Measurements from ENCODE around the gene CLMP. TPM values are rescaled to one million over a fixed set of nuclear protein-coding genes. Genes with fewer than 3 reads are reported as not detected.

Gene CLMP
- total and polyA plus RNA-seq, 9 of the 15 experiments (the other 6 are each of a cell fraction or from before 2014, with no cell fraction given), result 0.02 to 0.15 (median 0.03) TPM; not detected in 6

DNA sequence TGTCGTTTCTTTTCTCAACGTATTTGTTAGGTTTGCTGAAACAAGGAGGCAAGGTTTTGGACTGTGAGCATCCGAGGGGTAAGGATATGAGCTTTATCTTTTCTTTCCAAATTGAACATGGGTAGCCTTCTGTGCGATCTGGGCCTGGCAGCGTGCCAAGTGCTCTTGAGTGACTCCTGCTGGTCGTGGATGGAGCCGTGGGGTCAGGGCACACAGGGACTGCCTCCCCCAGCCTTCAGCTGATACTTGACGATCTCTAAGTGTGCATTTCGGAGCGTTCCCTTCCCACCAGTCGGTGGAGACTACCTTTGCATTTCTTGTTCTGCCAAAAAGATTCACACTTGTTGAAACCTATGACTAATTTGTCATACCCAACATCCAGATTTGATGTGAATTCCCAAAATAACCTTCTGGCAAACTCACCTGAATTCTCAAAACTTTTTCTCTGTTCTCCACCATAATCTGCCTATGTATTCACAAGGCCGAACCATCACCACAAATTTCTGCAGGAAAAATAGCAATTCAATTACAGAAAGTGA, 40.1 kb upstream of the CLMP start (continued):
- peak in 1 of 2 experiments; percentile 50; a peak in 2 of 4 replicates for TF ChIP-seq RAD21 (CRISPR knock-in tag; conservative IDR thresholded peaks at IDR 0.05 in 1 of 2, IDR thresholded peaks at IDR 0.05 in 1 of 2)
- TF ChIP-seq TAF7 (tag; IDR thresholded peaks at IDR 0.05), result no peak
- TF ChIP-seq MCM3 (IDR thresholded peaks at IDR 0.05), result no peak
- TF ChIP-seq, protein P1, sequence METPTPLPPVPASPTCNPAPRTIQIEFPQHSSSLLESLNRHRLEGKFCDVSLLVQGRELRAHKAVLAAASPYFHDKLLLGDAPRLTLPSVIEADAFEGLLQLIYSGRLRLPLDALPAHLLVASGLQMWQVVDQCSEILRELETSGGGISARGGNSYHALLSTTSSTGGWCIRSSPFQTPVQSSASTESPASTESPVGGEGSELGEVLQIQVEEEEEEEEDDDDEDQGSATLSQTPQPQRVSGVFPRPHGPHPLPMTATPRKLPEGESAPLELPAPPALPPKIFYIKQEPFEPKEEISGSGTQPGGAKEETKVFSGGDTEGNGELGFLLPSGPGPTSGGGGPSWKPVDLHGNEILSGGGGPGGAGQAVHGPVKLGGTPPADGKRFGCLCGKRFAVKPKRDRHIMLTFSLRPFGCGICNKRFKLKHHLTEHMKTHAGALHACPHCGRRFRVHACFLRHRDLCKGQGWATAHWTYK (CRISPR knock-in tag; IDR thresholded peaks at IDR 0.05), result no peak
- TF ChIP-seq, protein P2, sequence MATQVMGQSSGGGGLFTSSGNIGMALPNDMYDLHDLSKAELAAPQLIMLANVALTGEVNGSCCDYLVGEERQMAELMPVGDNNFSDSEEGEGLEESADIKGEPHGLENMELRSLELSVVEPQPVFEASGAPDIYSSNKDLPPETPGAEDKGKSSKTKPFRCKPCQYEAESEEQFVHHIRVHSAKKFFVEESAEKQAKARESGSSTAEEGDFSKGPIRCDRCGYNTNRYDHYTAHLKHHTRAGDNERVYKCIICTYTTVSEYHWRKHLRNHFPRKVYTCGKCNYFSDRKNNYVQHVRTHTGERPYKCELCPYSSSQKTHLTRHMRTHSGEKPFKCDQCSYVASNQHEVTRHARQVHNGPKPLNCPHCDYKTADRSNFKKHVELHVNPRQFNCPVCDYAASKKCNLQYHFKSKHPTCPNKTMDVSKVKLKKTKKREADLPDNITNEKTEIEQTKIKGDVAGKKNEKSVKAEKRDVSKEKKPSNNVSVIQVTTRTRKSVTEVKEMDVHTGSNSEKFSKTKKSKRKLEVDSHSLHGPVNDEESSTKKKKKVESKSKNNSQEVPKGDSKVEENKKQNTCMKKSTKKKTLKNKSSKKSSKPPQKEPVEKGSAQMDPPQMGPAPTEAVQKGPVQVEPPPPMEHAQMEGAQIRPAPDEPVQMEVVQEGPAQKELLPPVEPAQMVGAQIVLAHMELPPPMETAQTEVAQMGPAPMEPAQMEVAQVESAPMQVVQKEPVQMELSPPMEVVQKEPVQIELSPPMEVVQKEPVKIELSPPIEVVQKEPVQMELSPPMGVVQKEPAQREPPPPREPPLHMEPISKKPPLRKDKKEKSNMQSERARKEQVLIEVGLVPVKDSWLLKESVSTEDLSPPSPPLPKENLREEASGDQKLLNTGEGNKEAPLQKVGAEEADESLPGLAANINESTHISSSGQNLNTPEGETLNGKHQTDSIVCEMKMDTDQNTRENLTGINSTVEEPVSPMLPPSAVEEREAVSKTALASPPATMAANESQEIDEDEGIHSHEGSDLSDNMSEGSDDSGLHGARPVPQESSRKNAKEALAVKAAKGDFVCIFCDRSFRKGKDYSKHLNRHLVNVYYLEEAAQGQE (IDR thresholded peaks at IDR 0.05; ENCODE audit: borderline replicate concordance), result no peak
- TF ChIP-seq, protein P2 (CRISPR knock-in tag; IDR thresholded peaks at IDR 0.05; ENCODE audit: low read depth), result no peak
- TF ChIP-seq NEUROD1 (IDR thresholded peaks at IDR 0.05; ENCODE audit: borderline replicate concordance, low read depth, low read length, partially characterized antibody), result no peak
- TF ChIP-seq, protein P3, sequence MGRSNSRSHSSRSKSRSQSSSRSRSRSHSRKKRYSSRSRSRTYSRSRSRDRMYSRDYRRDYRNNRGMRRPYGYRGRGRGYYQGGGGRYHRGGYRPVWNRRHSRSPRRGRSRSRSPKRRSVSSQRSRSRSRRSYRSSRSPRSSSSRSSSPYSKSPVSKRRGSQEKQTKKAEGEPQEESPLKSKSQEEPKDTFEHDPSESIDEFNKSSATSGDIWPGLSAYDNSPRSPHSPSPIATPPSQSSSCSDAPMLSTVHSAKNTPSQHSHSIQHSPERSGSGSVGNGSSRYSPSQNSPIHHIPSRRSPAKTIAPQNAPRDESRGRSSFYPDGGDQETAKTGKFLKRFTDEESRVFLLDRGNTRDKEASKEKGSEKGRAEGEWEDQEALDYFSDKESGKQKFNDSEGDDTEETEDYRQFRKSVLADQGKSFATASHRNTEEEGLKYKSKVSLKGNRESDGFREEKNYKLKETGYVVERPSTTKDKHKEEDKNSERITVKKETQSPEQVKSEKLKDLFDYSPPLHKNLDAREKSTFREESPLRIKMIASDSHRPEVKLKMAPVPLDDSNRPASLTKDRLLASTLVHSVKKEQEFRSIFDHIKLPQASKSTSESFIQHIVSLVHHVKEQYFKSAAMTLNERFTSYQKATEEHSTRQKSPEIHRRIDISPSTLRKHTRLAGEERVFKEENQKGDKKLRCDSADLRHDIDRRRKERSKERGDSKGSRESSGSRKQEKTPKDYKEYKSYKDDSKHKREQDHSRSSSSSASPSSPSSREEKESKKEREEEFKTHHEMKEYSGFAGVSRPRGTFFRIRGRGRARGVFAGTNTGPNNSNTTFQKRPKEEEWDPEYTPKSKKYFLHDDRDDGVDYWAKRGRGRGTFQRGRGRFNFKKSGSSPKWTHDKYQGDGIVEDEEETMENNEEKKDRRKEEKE (IDR thresholded peaks at IDR 0.05; ENCODE audit: borderline replicate concordance in 1 of 2, control insufficient read depth in 1 of 2, low read depth in 2 of 2, low read length in 1 of 2), result no peak
- no peak for TF ChIP-seq ERF (CRISPR knock-in tag; IDR thresholded peaks at IDR 0.05)
- no peak for TF ChIP-seq HNRNPL (IDR thresholded peaks at IDR 0.05; ENCODE audit: low read depth, low read length)
- TF ChIP-seq, protein P4, sequence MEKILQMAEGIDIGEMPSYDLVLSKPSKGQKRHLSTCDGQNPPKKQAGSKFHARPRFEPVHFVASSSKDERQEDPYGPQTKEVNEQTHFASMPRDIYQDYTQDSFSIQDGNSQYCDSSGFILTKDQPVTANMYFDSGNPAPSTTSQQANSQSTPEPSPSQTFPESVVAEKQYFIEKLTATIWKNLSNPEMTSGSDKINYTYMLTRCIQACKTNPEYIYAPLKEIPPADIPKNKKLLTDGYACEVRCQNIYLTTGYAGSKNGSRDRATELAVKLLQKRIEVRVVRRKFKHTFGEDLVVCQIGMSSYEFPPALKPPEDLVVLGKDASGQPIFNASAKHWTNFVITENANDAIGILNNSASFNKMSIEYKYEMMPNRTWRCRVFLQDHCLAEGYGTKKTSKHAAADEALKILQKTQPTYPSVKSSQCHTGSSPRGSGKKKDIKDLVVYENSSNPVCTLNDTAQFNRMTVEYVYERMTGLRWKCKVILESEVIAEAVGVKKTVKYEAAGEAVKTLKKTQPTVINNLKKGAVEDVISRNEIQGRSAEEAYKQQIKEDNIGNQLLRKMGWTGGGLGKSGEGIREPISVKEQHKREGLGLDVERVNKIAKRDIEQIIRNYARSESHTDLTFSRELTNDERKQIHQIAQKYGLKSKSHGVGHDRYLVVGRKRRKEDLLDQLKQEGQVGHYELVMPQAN (IDR thresholded peaks at IDR 0.05; ENCODE audit: borderline replicate concordance), result no peak
- TF ChIP-seq ZNF717 (CRISPR knock-in tag; IDR thresholded peaks at IDR 0.05), result no peak
- TF ChIP-seq HCFC1 (IDR thresholded peaks at IDR 0.05; ENCODE audit: low read depth, low read length), result no peak

Data from K562 (cell line).